Activated CD8-positive, alpha-beta memory T cell treated with anti-CD3 and anti-CD28 coated beads, Interleukin-2, amount 10 ng/mL, durations not matched to agents 7 days and 5 days (primary cell): ENCODE measurements around the gene ATF7IP. TPM values are rescaled to one million over a fixed set of nuclear protein-coding genes. Genes with fewer than 3 reads are reported as not detected.

ENCODE experiments used
- ATAC-seq: fragments of 150-1000 bp; cut with Tn5 transposase; one replicate; pipeline ENCODE4 v1.10.0; 2021; ENCODE audit warnings: moderate library complexity
- CTCF ChIA-PET: fragments of 350-600 bp; sonication (Branson Sonifier 250); formaldehyde crosslinking; loops from one replicate; lab custom pipeline; 2021; ENCODE audit warnings: antibody characterized with exemption; lab: Charles Lee
- DNase-seq: peaks from one replicate; pipeline ENCODE4 v3.0.0-alpha.2; 2020
- H3K27ac Mint-ChIP-seq: one replicate; pipeline ENCODE4 v1.8.0; 2021; ENCODE audit warnings: mild to moderate bottlenecking, mixed read lengths
- H3K27me3 Mint-ChIP-seq: one replicate; pipeline ENCODE4 v1.8.0; 2021; ENCODE audit warnings: mixed read lengths
- H3K36me3 Mint-ChIP-seq: one replicate; pipeline ENCODE4 v1.8.0; 2021; ENCODE audit warnings: mild to moderate bottlenecking, mixed read lengths
- H3K4me1 Mint-ChIP-seq: one replicate; pipeline ENCODE4 v1.8.0; 2021; ENCODE audit warnings: mixed read lengths
- H3K4me3 Mint-ChIP-seq: one replicate; pipeline ENCODE4 v1.8.0; 2021; ENCODE audit warnings: mild to moderate bottlenecking, moderate library complexity, mixed read lengths
- H3K9me3 Mint-ChIP-seq: one replicate; pipeline ENCODE4 v1.8.0; 2022; ENCODE audit warnings: low read depth, mixed read lengths
- total RNA-seq, 2 experiments: library from RNA; stranded (reverse); gene quantifications; one replicate each; pipeline ENCODE4 v1.2.3, GENCODE V29; 2021

The ATF7IP gene
- total RNA-seq, 2 experiments from 2014 or later, result 115 to 144 TPM

GRCh38 chr12:14482361-14482760 lies 116.9 kb downstream of the ATF7IP start:
- H3K9me3 Mint-ChIP-seq, result peaks cover 3% of the 10 kb centered on the region
- CTCF ChIA-PET, result interaction anchor here (1.2 kb wide), 1 partner anchor 243 kb away, joined by 3 read pairs; no protein-coding TSS in a partner anchor
- no peak overlapping the region for H3K4me3 Mint-ChIP-seq
- ATAC-seq (no peak), DNase-seq (no peak)
- peaks cover 89% of the 10 kb centered on the region for H3K36me3 Mint-ChIP-seq
- H3K27me3 Mint-ChIP-seq, result no peaks in the 10 kb centered on the region
- H3K27ac Mint-ChIP-seq, result no peak overlapping the region
- H3K4me1 Mint-ChIP-seq, result peaks cover 8% of the 10 kb centered on the region

DNA sequence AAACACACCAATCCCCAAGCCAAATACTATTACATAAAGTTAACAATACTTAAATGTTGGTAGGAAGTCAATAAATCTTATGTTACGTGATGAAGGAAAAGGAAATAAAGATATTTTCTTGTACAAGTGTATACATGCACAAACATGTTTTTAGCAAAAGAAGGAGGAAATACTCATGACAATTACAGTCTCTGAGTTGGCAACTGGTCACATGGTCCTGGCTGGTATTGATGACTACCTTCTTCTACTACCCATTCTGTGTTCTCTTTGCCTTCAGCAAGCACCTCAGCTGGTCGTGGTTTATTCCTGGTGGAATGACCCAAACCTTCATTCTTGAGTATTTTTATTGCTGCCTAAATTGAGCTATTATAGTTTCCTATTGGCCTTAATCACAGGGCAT lies 117.4 kb downstream of the ATF7IP start:
- H3K27me3 Mint-ChIP-seq, result no peaks in the 10 kb centered on the region
- no peak for ATAC-seq
- peaks cover 3% of the 10 kb centered on the region for H3K9me3 Mint-ChIP-seq
- DNase-seq, result no peak
- no peak overlapping the region for H3K27ac Mint-ChIP-seq
- H3K4me3 Mint-ChIP-seq, result no peak overlapping the region
- H3K36me3 Mint-ChIP-seq, result peaks cover 89% of the 10 kb centered on the region
- H3K4me1 Mint-ChIP-seq, result peaks cover 8% of the 10 kb centered on the region
- CTCF ChIA-PET, result interaction anchor here (1.2 kb wide), 1 partner anchor 243 kb away, joined by 3 read pairs; no protein-coding TSS in a partner anchor

DNA sequence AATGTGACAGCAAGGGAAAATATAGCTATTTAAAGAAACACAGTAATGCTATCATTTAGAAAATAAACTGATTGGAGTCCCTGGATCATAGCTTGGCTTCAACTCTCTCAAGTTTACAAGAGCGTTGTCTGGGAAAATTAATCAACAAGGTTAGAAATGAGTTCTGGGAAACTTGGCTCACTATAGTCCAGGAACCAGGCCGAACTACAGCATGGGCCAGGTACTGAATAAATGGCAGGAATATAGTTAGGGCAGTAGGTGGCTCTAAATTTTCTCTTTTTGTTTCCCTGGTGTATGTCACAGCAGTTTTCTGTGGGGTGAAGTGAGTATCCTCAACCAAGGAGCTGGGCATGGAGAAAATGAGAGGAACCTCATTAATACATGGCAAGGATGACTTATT lies 129.8 kb downstream of the ATF7IP start:
- CTCF ChIA-PET, result interaction anchor here (0.6 to 1.1 kb wide), 2 partner anchors 21 to 50 kb away, joined by 3 read pairs; no protein-coding TSS in a partner anchor
- Mint-ChIP-seq H3K4me1 (peaks cover 14% of the 10 kb centered on the region), H3K27me3 (no peaks in the 10 kb centered on the region), H3K9me3 (no peaks in the 10 kb centered on the region), H3K4me3 (no peak overlapping the region), H3K36me3 (peaks cover 86% of the 10 kb centered on the region), H3K27ac (no peak overlapping the region)
- DNase-seq (no peak), ATAC-seq (no peak)

GRCh38 chr12:14505626-14506596 lies 140.4 kb downstream of the ATF7IP start:
- ATAC-seq (no peak), DNase-seq (no peak)
- Mint-ChIP-seq H3K4me1 (peaks cover 3% of the 10 kb centered on the region), H3K27ac (no peak overlapping the region), H3K36me3 (peaks cover 32% of the 10 kb centered on the region), H3K9me3 (no peaks in the 10 kb centered on the region), H3K27me3 (no peaks in the 10 kb centered on the region), H3K4me3 (no peak overlapping the region)
- CTCF ChIA-PET, result interaction anchor here (1.6 kb wide), 1 partner anchor 268 kb away, joined by 4 read pairs; no protein-coding TSS in a partner anchor

- H3K27ac Mint-ChIP-seq, result no peak overlapping the region
- ATAC-seq (no peak), DNase-seq (no peak)
- H3K9me3 Mint-ChIP-seq, result no peaks in the 10 kb centered on the region
- CTCF ChIA-PET, result no interaction called here
- no peaks in the 10 kb centered on the region for H3K27me3 Mint-ChIP-seq
- peaks cover 2% of the 10 kb centered on the region for H3K36me3 Mint-ChIP-seq
- H3K4me1 Mint-ChIP-seq, result no peaks in the 10 kb centered on the region
- H3K4me3 Mint-ChIP-seq, result no peak overlapping the region
These were observed 145.1 kb downstream of the ATF7IP start for GRCh38 chr12:14510574-14510973.

- CTCF ChIA-PET, result interaction anchor here (0.8 to 0.9 kb wide), 2 partner anchors 151 to 707 kb away, joined by 3 read pairs; partner anchors contain the start of gene RERG
- H3K27me3 Mint-ChIP-seq, result no peaks in the 10 kb centered on the region
- ATAC-seq, result peak; percentile 42
These were observed 148.8 kb downstream of the ATF7IP start for GRCh38 chr12:14514154-14514842.

DNA sequence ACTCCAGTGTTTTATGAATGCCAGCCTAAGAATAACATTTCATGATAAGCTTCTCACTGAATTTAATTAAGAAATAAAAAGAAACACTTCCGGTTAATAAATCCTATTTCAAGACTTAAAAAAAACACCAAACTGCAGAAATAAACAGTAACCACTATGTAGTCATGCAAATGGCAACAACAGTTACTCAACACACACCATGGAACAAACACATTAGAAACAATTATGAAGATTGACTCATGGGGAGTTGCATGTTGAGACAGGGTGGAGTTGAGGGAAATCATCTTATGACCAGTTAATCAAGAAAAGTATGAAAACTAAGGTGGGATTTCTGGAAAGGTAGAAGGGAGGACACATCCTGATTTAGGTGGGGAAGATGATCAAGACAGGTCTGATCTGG lies 149.5 kb downstream of the ATF7IP start:
- CTCF ChIA-PET, result interaction anchor here (0.8 kb wide), 1 partner anchor 706 kb away, joined by 3 read pairs; the partner anchor contains the start of gene RERG
- no peaks in the 10 kb centered on the region for H3K27me3 Mint-ChIP-seq

More at GRCh38 chr12:14514154-14514842, 148.8 kb downstream of the ATF7IP start:
- Mint-ChIP-seq H3K36me3 (no peaks in the 10 kb centered on the region), H3K4me3 (no peak overlapping the region), H3K27ac (no peak overlapping the region), H3K4me1 (no peaks in the 10 kb centered on the region), H3K9me3 (no peaks in the 10 kb centered on the region)
- no peak for DNase-seq

DNA sequence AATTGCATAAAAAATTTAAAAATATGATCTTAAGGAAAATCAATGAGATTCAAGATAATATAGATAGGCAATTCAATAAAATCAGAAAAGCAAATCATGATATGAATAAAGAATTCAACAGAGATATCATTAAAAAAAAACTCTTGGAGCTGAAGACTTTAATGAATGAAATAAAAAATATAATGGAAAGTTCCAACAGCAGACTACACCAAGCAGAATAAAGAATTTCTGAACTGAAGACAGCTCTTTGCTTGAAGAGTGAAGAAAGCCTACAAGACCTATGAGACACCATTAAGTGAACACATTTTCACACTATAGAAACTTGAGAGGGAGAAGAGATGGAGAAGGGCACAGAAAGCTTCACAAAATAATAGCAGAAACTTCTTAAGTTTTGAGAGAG lies 156.3 kb downstream of the ATF7IP start:
- CTCF ChIA-PET, result interaction anchor here (0.6 kb wide), 1 partner anchor 144 kb away, joined by 3 read pairs; no protein-coding TSS in a partner anchor
- Mint-ChIP-seq H3K4me3 (no peak overlapping the region), H3K27me3 (peaks cover 6% of the 10 kb centered on the region), H3K36me3 (peaks cover 7% of the 10 kb centered on the region), H3K9me3 (peaks cover 22% of the 10 kb centered on the region), H3K4me1 (no peaks in the 10 kb centered on the region), H3K27ac (no peak overlapping the region)
- DNase-seq (no peak), ATAC-seq (no peak)

More for the DNA sequence above, 149.5 kb downstream of the ATF7IP start:
- Mint-ChIP-seq H3K9me3 (peaks cover 2% of the 10 kb centered on the region), H3K4me1 (no peaks in the 10 kb centered on the region), H3K36me3 (no peaks in the 10 kb centered on the region), H3K27ac (no peak overlapping the region), H3K4me3 (no peak overlapping the region)
- DNase-seq (no peak), ATAC-seq (no peak)

DNA sequence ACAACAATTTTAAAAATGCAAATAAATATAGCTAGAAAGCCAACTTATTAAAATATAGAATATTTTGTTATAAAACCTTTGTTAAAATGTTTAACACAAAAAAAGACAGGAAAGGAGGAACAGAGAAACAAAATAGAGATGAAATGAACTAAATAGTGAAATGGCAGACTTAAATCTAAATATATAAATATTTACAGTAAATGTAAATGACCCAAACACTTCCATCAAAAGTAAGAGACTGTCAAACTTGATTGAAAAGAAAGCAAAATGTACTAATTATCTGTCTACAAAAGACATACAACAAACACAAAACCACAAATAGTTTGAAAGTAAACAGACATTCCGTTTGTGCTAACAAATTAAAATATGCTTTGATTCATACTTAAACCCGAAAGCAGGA lies 160.5 kb downstream of the ATF7IP start:
- DNase-seq (no peak), ATAC-seq (no peak)
- CTCF ChIA-PET, result no interaction called here
- Mint-ChIP-seq H3K27me3 (peaks cover 16% of the 10 kb centered on the region), H3K36me3 (peaks cover 7% of the 10 kb centered on the region), H3K4me3 (no peak overlapping the region), H3K4me1 (no peaks in the 10 kb centered on the region), H3K9me3 (peaks cover 19% of the 10 kb centered on the region), H3K27ac (no peak overlapping the region)

DNA sequence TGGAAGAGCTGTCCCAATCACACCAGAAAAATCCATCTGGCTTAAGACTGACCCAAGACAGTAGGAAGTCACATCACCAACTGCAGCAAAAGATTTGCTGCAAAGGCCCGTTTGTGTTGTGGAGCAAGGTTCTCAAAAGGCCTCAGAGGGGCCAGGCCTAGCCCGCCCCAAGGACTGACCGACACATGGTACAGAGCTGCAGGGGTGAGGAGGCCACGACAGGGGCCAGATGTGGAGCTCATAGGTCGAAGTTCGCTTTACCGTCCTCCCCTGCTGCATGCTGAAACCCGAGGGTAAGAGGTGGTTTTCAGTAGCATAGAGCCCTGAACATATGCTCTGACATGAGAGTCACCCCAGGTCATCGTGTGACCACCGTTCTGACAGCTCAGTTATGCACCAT lies 166.7 kb downstream of the ATF7IP start:
- no peak overlapping the region for H3K4me3 Mint-ChIP-seq
- H3K27me3 Mint-ChIP-seq, result peaks cover 9% of the 10 kb centered on the region
- CTCF ChIA-PET, result no interaction called here
- no peak for ATAC-seq
- no peaks in the 10 kb centered on the region for H3K36me3 Mint-ChIP-seq
- no peak overlapping the region for H3K27ac Mint-ChIP-seq
- no peaks in the 10 kb centered on the region for H3K9me3 Mint-ChIP-seq
- H3K4me1 Mint-ChIP-seq, result no peaks in the 10 kb centered on the region
- no peak for DNase-seq

DNA sequence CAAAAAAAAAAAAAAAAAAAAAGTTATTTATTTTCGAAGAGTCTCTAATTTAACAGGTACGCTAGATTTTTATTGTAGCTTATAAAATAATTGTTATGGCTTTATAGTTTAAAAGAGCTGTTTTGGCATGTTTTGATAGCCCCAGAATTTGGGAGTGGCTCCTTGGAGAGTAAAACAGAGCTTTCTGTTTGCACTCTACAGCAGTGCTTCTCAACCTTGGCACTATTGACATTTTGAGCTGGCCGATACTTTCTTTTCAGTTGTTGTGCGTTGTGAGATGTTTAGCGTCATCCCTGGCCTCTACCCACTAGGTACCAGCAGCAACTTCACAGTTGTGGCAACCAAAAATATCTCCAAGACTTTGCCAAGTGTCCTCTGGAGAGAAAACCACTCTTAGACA lies 171.6 kb downstream of the ATF7IP start:
- ATAC-seq, result no peak
- Mint-ChIP-seq H3K27ac (no peak overlapping the region), H3K27me3 (no peaks in the 10 kb centered on the region), H3K4me3 (no peak overlapping the region), H3K4me1 (no peaks in the 10 kb centered on the region), H3K9me3 (no peaks in the 10 kb centered on the region), H3K36me3 (no peaks in the 10 kb centered on the region)
- no peak for DNase-seq
- CTCF ChIA-PET, result interaction anchor here (0.7 kb wide), 1 partner anchor 62 kb away, joined by 3 read pairs; no protein-coding TSS in a partner anchor

DNA sequence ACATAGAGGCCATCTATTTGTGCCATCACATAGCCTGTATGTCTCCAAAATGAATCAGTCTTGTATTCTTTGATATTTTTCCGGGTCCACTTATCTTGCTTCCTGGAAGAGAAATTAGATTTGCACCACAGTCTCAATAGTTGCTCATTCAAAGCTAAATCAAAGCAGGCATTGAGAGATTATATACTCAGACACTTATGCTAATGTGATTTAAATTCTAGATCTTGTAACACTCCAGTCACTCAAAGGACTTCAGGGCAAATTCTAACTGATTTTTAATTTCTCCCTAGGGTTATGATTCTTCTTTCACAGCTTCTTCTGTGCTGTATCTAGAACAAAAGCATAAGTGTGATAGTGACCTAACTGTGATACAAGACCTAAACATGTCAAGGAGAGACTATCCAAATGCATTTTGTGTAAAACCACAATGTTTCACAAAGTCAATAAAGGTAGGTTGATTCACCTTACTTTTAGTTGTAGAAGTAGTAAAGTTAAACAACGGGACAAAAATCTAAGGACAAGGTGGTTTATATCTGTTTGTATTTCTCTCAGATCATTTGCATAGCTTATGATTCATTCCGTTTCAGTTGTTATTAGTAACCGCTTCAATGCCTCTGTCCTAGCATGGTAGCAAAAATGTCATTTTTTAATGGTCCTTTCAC lies 175.4 kb downstream of the ATF7IP start:
- DNase-seq, result no peak
- Mint-ChIP-seq H3K27me3 (peaks cover 2% of the 10 kb centered on the region), H3K9me3 (no peaks in the 10 kb centered on the region), H3K36me3 (no peaks in the 10 kb centered on the region), H3K4me3 (no peak overlapping the region), H3K27ac (no peak overlapping the region), H3K4me1 (no peaks in the 10 kb centered on the region)
- CTCF ChIA-PET, result interaction anchor here (1.2 kb wide), 2 partner anchors 303 to 352 kb away, joined by 3 to 4 read pairs; no protein-coding TSS in a partner anchor
- ATAC-seq, result no peak
